ENCODE results near the gene THAP8.

Gene THAP8

GRCh38 chr19:36084231-36085009 lies 30.3 kb upstream of the THAP8 start:
- ChIA-PET POLR2A (interaction anchor here (0.6 kb wide), 1 partner anchor 9 kb away, joined by 3 read pairs; no protein-coding TSS in a partner anchor), CTCF (no interaction called here)
- no peaks in the 10 kb centered on the region for H3K9me3 ChIP-seq (ENCODE audit: control extremely low read depth in 1 of 5, control insufficient read depth in 4 of 5, insufficient read depth in 2 of 5, low read depth in 1 of 5, low read length in 4 of 5)
- no peak overlapping the region for H3K4me3 ChIP-seq (ENCODE audit: control insufficient read depth in 1 of 7, extremely low read depth in 1 of 7, insufficient read depth in 4 of 7, low read depth in 2 of 7, low read length in 6 of 7)
- H3K27me3 ChIP-seq (replicated peaks in 2 of 5; ENCODE audit: control insufficient read depth in 4 of 5, insufficient read depth in 5 of 5, low read length in 4 of 5) = no peaks in the 10 kb centered on the region
- 97% methylated on average over 7 of the region's 12 CpGs for WGBS (ENCODE audit: insufficient coverage)
- H3K4me1 ChIP-seq (ENCODE audit: control extremely low read depth in 1 of 4, control insufficient read depth in 4 of 4, insufficient read depth in 4 of 4, low read length in 3 of 4) = no peaks in the 10 kb centered on the region
- no peak overlapping the region for H3K27ac ChIP-seq (ENCODE audit: insufficient read depth in 1 of 2, low read depth in 1 of 2, low read length in 2 of 2, poor library complexity in 1 of 2, severe bottlenecking in 2 of 2)
- no peak for DNase-seq
- H3K36me3 ChIP-seq (ENCODE audit: control insufficient read depth in 4 of 4, insufficient read depth in 4 of 4, low read length in 3 of 4) = peaks cover 5 to 82% (median 45%) of the 10 kb centered on the region in 4 experiments

- Histone ChIP-seq H3K9me3 (ENCODE audit: control extremely low read depth in 1 of 5, control insufficient read depth in 4 of 5, insufficient read depth in 2 of 5, low read depth in 1 of 5, low read length in 4 of 5) (no peaks in the 10 kb centered on the region), H3K4me3 (ENCODE audit: control insufficient read depth in 1 of 7, extremely low read depth in 1 of 7, insufficient read depth in 4 of 7, low read depth in 2 of 7, low read length in 6 of 7) (no peak overlapping the region), H3K27me3 (replicated peaks in 2 of 5; ENCODE audit: control insufficient read depth in 4 of 5, insufficient read depth in 5 of 5, low read length in 4 of 5) (no peaks in the 10 kb centered on the region), H3K4me1 (ENCODE audit: control extremely low read depth in 1 of 4, control insufficient read depth in 4 of 4, insufficient read depth in 4 of 4, low read length in 3 of 4) (no peaks in the 10 kb centered on the region), H3K36me3 (ENCODE audit: control insufficient read depth in 4 of 4, insufficient read depth in 4 of 4, low read length in 3 of 4) (peaks cover 5 to 73% (median 39%) of the 10 kb centered on the region in 4 experiments), H3K27ac (ENCODE audit: insufficient read depth in 1 of 2, low read depth in 1 of 2, low read length in 2 of 2, poor library complexity in 1 of 2, severe bottlenecking in 2 of 2) (no peak overlapping the region)
- ChIA-PET CTCF (interaction anchor here (0.6 to 0.8 kb wide), 2 partner anchors 21 to 62 kb away, joined by 3 read pairs; no protein-coding TSS in a partner anchor), POLR2A (no interaction called here)
- no peak for DNase-seq
- WGBS (ENCODE audit: insufficient coverage) = 98% methylated on average over 11 of the region's 13 CpGs
Measured at GRCh38 chr19:36082916-36083315, 28.8 kb upstream of the THAP8 start.

DNA sequence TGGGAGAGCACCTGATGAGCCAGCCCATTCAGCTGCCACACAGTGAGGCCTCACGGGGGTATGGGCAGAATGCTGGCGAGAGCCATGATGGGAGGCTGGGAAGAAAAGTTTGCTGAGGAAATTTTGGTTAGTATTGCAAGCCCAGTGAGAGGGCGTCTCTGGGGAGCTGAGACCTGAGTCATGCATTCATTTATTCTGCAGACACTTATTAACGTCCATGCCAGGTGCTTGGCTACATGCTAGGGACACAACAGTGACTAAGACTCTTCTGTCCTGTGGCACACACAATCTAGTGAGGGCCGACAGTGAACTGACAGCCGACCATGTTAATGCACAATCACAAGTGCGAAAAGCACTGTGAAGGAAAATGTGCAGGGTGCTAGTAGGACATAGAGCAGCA lies 27.8 kb upstream of the THAP8 start:
- POLR2A ChIA-PET = no interaction called here
- Histone ChIP-seq H3K27ac (ENCODE audit: insufficient read depth in 1 of 2, low read depth in 1 of 2, low read length in 2 of 2, poor library complexity in 1 of 2, severe bottlenecking in 2 of 2) (no peak overlapping the region), H3K4me1 (ENCODE audit: control extremely low read depth in 1 of 4, control insufficient read depth in 4 of 4, insufficient read depth in 4 of 4, low read length in 3 of 4) (no peaks in the 10 kb centered on the region), H3K36me3 (ENCODE audit: control insufficient read depth in 4 of 4, insufficient read depth in 4 of 4, low read length in 3 of 4) (peaks cover 5 to 76% (median 38%) of the 10 kb centered on the region in 4 experiments), H3K27me3 (replicated peaks in 2 of 5; ENCODE audit: control insufficient read depth in 4 of 5, insufficient read depth in 5 of 5, low read length in 4 of 5) (no peaks in the 10 kb centered on the region), H3K9me3 (ENCODE audit: control extremely low read depth in 1 of 5, control insufficient read depth in 4 of 5, insufficient read depth in 2 of 5, low read depth in 1 of 5, low read length in 4 of 5) (no peaks in the 10 kb centered on the region), H3K4me3 (ENCODE audit: control insufficient read depth in 1 of 7, extremely low read depth in 1 of 7, insufficient read depth in 4 of 7, low read depth in 2 of 7, low read length in 6 of 7) (no peak overlapping the region)
- DNase-seq = no peak
- 97% methylated on average over 6 of the region's 7 CpGs for WGBS (ENCODE audit: insufficient coverage)
- CTCF ChIA-PET = interaction anchor here (0.6 to 1.0 kb wide), 3 partner anchors 12 to 126 kb away, joined by 3 read pairs; no protein-coding TSS in a partner anchor

GRCh38 chr19:36081385-36081784 lies 27.3 kb upstream of the THAP8 start:
- ChIA-PET POLR2A (no interaction called here), CTCF (interaction anchor here (0.9 to 1.0 kb wide), 2 partner anchors 10 to 50 kb away, joined by 3 read pairs; no protein-coding TSS in a partner anchor)
- Histone ChIP-seq H3K4me3 (ENCODE audit: control insufficient read depth in 1 of 7, extremely low read depth in 1 of 7, insufficient read depth in 4 of 7, low read depth in 2 of 7, low read length in 6 of 7) (no peak overlapping the region), H3K27me3 (replicated peaks in 2 of 5; ENCODE audit: control insufficient read depth in 4 of 5, insufficient read depth in 5 of 5, low read length in 4 of 5) (no peaks in the 10 kb centered on the region), H3K36me3 (ENCODE audit: control insufficient read depth in 4 of 4, insufficient read depth in 4 of 4, low read length in 3 of 4) (peaks cover 5 to 75% (median 34%) of the 10 kb centered on the region in 4 experiments), H3K27ac (ENCODE audit: insufficient read depth in 1 of 2, low read depth in 1 of 2, low read length in 2 of 2, poor library complexity in 1 of 2, severe bottlenecking in 2 of 2) (no peak overlapping the region), H3K9me3 (ENCODE audit: control extremely low read depth in 1 of 5, control insufficient read depth in 4 of 5, insufficient read depth in 2 of 5, low read depth in 1 of 5, low read length in 4 of 5) (no peaks in the 10 kb centered on the region), H3K4me1 (ENCODE audit: control extremely low read depth in 1 of 4, control insufficient read depth in 4 of 4, insufficient read depth in 4 of 4, low read length in 3 of 4) (no peaks in the 10 kb centered on the region)
- 100% methylated on average over 3 of the region's 3 CpGs for WGBS (ENCODE audit: insufficient coverage)
- no peak for DNase-seq

- ChIA-PET POLR2A (interaction anchor here (0.7 kb wide), 1 partner anchor 65 kb away, joined by 3 read pairs; the partner anchor contains the start of gene ALKBH6), CTCF (no interaction called here)
- Histone ChIP-seq H3K9me3 (ENCODE audit: control extremely low read depth in 1 of 5, control insufficient read depth in 4 of 5, insufficient read depth in 2 of 5, low read depth in 1 of 5, low read length in 4 of 5) (no peaks in the 10 kb centered on the region), H3K36me3 (ENCODE audit: control insufficient read depth in 4 of 4, insufficient read depth in 4 of 4, low read length in 3 of 4) (peaks cover 5 to 74% (median 24%) of the 10 kb centered on the region in 4 experiments), H3K27ac (ENCODE audit: insufficient read depth in 1 of 2, low read depth in 1 of 2, low read length in 2 of 2, poor library complexity in 1 of 2, severe bottlenecking in 2 of 2) (no peak overlapping the region), H3K4me3 (ENCODE audit: control insufficient read depth in 1 of 7, extremely low read depth in 1 of 7, insufficient read depth in 4 of 7, low read depth in 2 of 7, low read length in 6 of 7) (no peak overlapping the region), H3K27me3 (replicated peaks in 2 of 5; ENCODE audit: control insufficient read depth in 4 of 5, insufficient read depth in 5 of 5, low read length in 4 of 5) (no peaks in the 10 kb centered on the region), H3K4me1 (ENCODE audit: control extremely low read depth in 1 of 4, control insufficient read depth in 4 of 4, insufficient read depth in 4 of 4, low read length in 3 of 4) (no peaks in the 10 kb centered on the region)
- no CpG with 5 or more reads among the region's 3 CpGs for WGBS (ENCODE audit: insufficient coverage)
- DNase-seq = no peak
Measured at GRCh38 chr19:36079389-36079945, 25.4 kb upstream of the THAP8 start.

DNA sequence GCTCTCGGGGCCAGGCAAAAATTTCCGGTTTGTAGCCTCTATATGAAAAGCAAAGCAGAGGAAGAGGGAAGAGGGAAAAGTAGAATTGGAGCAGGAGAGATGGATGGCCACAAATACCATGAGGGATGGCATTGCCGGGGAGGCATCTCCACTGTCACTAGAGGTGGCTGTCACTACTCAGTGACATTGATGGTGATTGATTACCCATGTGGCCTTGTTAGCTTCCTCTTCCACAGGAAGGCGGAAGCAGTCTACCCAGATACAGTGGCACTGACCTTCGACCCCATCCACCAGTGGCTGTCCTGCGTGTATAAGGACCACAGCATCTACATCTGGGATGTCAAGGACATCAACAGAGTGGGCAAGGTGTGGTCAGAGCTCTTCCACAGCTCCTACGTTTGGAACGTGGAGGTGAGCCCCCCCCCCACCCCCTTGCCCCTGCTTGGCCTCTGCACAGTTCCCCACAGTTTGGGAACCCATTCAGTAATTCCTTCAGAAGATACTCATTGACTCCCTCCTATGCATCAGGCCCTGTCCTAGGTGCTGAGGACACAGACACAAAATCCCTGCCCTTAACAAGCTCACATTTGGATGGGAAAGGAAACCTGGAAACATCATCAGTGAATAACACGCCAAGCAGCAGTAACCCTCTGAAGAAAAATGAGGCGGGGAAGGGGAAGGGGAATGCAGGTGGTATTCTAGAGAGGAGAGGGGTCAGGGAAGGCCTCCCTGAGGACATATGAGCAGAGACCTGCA lies 19.2 kb upstream of the THAP8 start:
- Histone ChIP-seq H3K4me3 (ENCODE audit: control insufficient read depth in 1 of 7, extremely low read depth in 1 of 7, insufficient read depth in 4 of 7, low read depth in 2 of 7, low read length in 6 of 7) (no peak overlapping the region), H3K9me3 (ENCODE audit: control extremely low read depth in 1 of 5, control insufficient read depth in 4 of 5, insufficient read depth in 2 of 5, low read depth in 1 of 5, low read length in 4 of 5) (no peaks in the 10 kb centered on the region), H3K36me3 (ENCODE audit: control insufficient read depth in 4 of 4, insufficient read depth in 4 of 4, low read length in 3 of 4) (peaks cover 5 to 65% (median 19%) of the 10 kb centered on the region in 4 experiments), H3K27ac (ENCODE audit: insufficient read depth in 1 of 2, low read depth in 1 of 2, low read length in 2 of 2, poor library complexity in 1 of 2, severe bottlenecking in 2 of 2) (no peak overlapping the region), H3K4me1 (ENCODE audit: control extremely low read depth in 1 of 4, control insufficient read depth in 4 of 4, insufficient read depth in 4 of 4, low read length in 3 of 4) (no peaks in the 10 kb centered on the region), H3K27me3 (replicated peaks in 2 of 5; ENCODE audit: control insufficient read depth in 4 of 5, insufficient read depth in 5 of 5, low read length in 4 of 5) (no peaks in the 10 kb centered on the region)
- DNase-seq = no peak
- WGBS (ENCODE audit: insufficient coverage) = 92% methylated on average over 10 of the region's 10 CpGs
- POLR2A ChIA-PET = interaction anchor here (0.6 kb wide), 1 partner anchor 30 kb away, joined by 3 read pairs; no protein-coding TSS in a partner anchor
- CTCF ChIA-PET = interaction anchor here (1.6 kb wide), 1 partner anchor 12 kb away, joined by 5 read pairs; no protein-coding TSS in a partner anchor
